Lower leg skin (tissue), 3 donors: Measurements from ENCODE around the gene SOX11.

ENCODE experiments used
- POLR2A ChIP-seq, 2 donors: fragments of 450-650 bp; IDR thresholded peaks; one replicate each; pipeline ENCODE4 v1.6.1; 2016 to 2017; ENCODE audit warnings: antibody characterized with exemption in 2 of 2, mild to moderate bottlenecking in 1 of 2, moderate library complexity in 1 of 2
- TF ChIP-seq, protein P1 (sequence below), 3 donors: fragments of 450-650 bp; IDR thresholded peaks; one replicate each; pipeline ENCODE4 v1.5.1; 2016; ENCODE audit warnings: antibody characterized with exemption in 3 of 3, mild to moderate bottlenecking in 3 of 3, moderate library complexity in 2 of 3

DNA sequence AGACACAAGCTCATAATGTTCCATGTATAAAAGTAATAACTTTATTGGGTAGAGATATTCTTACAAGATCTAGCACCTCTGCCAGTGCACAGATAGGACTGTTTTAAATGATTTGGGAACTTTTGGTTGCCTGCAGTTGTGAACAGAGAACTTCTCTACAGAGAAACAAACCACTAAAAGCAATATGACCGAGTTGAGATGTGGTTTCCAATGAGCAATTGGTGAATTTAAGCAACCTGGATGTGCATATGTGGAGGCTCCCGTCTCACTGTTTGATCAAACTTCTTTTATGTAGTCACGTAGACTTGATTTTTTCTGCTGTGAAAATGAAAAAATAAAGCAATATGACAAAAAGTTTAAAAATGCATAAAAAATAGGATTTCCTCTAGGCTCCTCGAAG is 7.8 kb downstream of the SOX11 start:
- TF ChIP-seq, protein P1, sequence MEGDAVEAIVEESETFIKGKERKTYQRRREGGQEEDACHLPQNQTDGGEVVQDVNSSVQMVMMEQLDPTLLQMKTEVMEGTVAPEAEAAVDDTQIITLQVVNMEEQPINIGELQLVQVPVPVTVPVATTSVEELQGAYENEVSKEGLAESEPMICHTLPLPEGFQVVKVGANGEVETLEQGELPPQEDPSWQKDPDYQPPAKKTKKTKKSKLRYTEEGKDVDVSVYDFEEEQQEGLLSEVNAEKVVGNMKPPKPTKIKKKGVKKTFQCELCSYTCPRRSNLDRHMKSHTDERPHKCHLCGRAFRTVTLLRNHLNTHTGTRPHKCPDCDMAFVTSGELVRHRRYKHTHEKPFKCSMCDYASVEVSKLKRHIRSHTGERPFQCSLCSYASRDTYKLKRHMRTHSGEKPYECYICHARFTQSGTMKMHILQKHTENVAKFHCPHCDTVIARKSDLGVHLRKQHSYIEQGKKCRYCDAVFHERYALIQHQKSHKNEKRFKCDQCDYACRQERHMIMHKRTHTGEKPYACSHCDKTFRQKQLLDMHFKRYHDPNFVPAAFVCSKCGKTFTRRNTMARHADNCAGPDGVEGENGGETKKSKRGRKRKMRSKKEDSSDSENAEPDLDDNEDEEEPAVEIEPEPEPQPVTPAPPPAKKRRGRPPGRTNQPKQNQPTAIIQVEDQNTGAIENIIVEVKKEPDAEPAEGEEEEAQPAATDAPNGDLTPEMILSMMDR (IDR thresholded peaks at IDR 0.05) = no peak
- TF ChIP-seq POLR2A (IDR thresholded peaks at IDR 0.05) = no peak
